Adrenal gland (tissue), 12 donors: ENCODE results near the gene FMNL3. TPM values are rescaled to one million over a fixed set of nuclear protein-coding genes. Genes with fewer than 3 reads are reported as not detected.

Experiments
- DNase-seq, 7 donors: peaks; one replicate each; pipeline ENCODE4 v3.0.0-alpha.2; 2019 to 2020
- H3K27ac ChIP-seq, 5 donors: fragments of 200-600 bp; sonication (generic) in 4 of 5; 1 replicate in 3 of 5; 2 replicates in 2 of 5; pipeline versions ENCODE4 v1.5.1 to v1.8.0; 2016 to 2020; ENCODE audit warnings: mild to moderate bottlenecking in 1 of 5
- H3K27me3 ChIP-seq: fragments of 200-600 bp; 2 replicates; pipeline ENCODE4 v1.8.0; 2021
- H3K36me3 ChIP-seq, 2 donors: fragments of 200-600 bp; replicated peaks in 1 of 2; 1 replicate in 1 of 2; 2 replicates in 1 of 2; pipeline versions ENCODE4 v1.5.1 to v1.8.0; 2018 to 2022
- H3K4me1 ChIP-seq, 2 donors: fragments of 200-600 bp; replicated peaks in 1 of 2; 1 replicate in 1 of 2; 2 replicates in 1 of 2; pipeline versions ENCODE4 v1.5.1 to v1.8.0; 2018 to 2021
- H3K4me3 ChIP-seq, 4 donors: fragments of 200-600 bp; sonication (generic) in 3 of 4; one replicate each; pipeline ENCODE4 v1.5.1; 2016 to 2018
- H3K9me3 ChIP-seq, 3 donors: fragments of 200-600 bp; sonication (generic) in 1 of 3; replicated peaks in 1 of 3; 1 replicate in 2 of 3; 2 replicates in 1 of 3; pipeline versions ENCODE4 v1.5.1 to v1.8.0; 2016 to 2021
- CTCF ChIP-seq, 6 experiments: fragments of 450-650 bp in 4 of 6; fragments of 200-600 bp in 2 of 6; sonication (generic) in 1 of 6; IDR thresholded peaks; 1 replicate in 5 of 6; 2 replicates in 1 of 6; pipeline versions ENCODE4 v1.5.1 to v1.8.0; 2016 to 2021; ENCODE audit warnings: antibody characterized with exemption in 6 of 6, mild to moderate bottlenecking in 2 of 6, moderate library complexity in 1 of 6
- POLR2A ChIP-seq, 2 donors: fragments of 450-650 bp; IDR thresholded peaks; one replicate each; pipeline ENCODE4 v1.6.1; 2017; ENCODE audit warnings: antibody characterized with exemption in 2 of 2, mild to moderate bottlenecking in 2 of 2, moderate library complexity in 1 of 2
- WGBS, 4 donors: extraction: QIAGEN DNeasy Blood & Tissue Kit in 2 of 4; methylation state at CpG; one replicate each; pipeline versions ENCODE4 v1.1.5 to v1.1.7; 2013 to 2017; 5-methylcytosine and 5-hydroxymethylcytosine counted together
- intact Hi-C, 2 donors: fragments of 100-400 bp; cut with DNase I; formaldehyde crosslinking; loops; one replicate each; pipeline versions ENCODE4 v1.14.1 to v1.15.0; 2022 to 2023
- polyA plus RNA-seq, 3 donors: library from polyadenylated mRNA; stranded (reverse); fragments of 200-250 nt in 2 of 3; fragments of 350-450 nt in 1 of 3; fragmentation: Illumina TruSeq in 1 of 3; extraction: RNeasy Lipid Tissue Mini Kit (QIAGEN cat#74804) in 1 of 3; gene quantifications; one replicate each; pipeline ENCODE4 v1.2.3, GENCODE V29; 2013 to 2014
- total RNA-seq, 9 donors: library from RNA; depleted of rRNA in 4 of 9; stranded (reverse); fragments of >200 nt in 4 of 9; fragments of 120-200 nt in 1 of 9; fragmentation: NEBNext Ultra II Directional in 1 of 9; extraction: Animal tissue kit (Norgen Biotek cat#: 25700) in 1 of 9; gene quantifications; one replicate each; pipeline versions ENCODE4 v1.1.0 to v1.2.4, GENCODE V29; 2013 to 2023
- donor health status: healthy with polysubstance abuse.
- donor health status: Bipolar disorder and iron deficiency.
- donor health status: DM: yes; HTN: yes; CAD: no.
- donor health status: DM: no; HTN: no; CAD: no.
- donor health status: DM: no; HTN: no; CAD: no.
- donor health status: DM: yes; HTN: yes; CAD: no.

Gene FMNL3
- total and polyA plus RNA-seq, 12 donors = 4.7 to 24.1 (median 15.0) TPM

DNA sequence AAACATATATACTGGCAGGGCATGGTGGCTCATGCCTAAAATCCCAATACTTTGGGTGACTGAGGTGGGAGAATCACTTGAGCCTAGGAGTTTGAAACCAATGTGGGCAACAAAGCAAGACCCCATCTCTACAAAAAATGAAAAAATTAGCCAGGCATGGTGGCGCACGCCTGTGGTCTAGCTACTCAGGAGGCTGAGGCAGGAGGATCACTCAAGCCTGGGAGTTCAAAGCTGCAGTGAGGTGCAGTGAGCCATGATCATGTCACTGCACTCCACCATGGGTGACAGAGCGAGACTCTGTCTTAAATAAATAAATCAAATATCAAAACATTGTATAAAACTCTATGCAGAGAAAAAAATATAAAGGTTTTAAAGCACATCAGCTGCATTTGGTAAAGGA, 5.2 kb downstream of the FMNL3 start:
- H3K27ac ChIP-seq = no peak overlapping the region
- WGBS, 4 donors = 89 to 99% (median 95%) methylated on average over 3 of the region's 3 CpGs
- TF ChIP-seq POLR2A (IDR thresholded peaks at IDR 0.05) (no peak), CTCF (IDR thresholded peaks at IDR 0.05) (no peak)
- H3K4me3 ChIP-seq = no peak overlapping the region
- no peaks in the 10 kb centered on the region for H3K36me3 ChIP-seq
- peaks cover 6 to 57% of the 10 kb centered on the region in 2 donors for H3K4me1 ChIP-seq
- intact Hi-C loops = no loop called here
- no peak for DNase-seq
- H3K27me3 ChIP-seq = no peaks in the 10 kb centered on the region
- no peaks in the 10 kb centered on the region for H3K9me3 ChIP-seq

- H3K4me3 ChIP-seq = no peak overlapping the region
- WGBS, 4 donors = 27 to 43% (median 34%) methylated on average over 8 of the region's 8 CpGs
- H3K9me3 ChIP-seq = no peaks in the 10 kb centered on the region
- intact Hi-C loops = no loop called here
- peak overlapping the region in 3 of 5 donors; percentile 19 to 79 (median 55) for H3K27ac ChIP-seq
- no peaks in the 10 kb centered on the region for H3K27me3 ChIP-seq
- no peaks in the 10 kb centered on the region for H3K36me3 ChIP-seq
- no peak for TF ChIP-seq CTCF (IDR thresholded peaks at IDR 0.05)
- no peak for TF ChIP-seq POLR2A (IDR thresholded peaks at IDR 0.05)
- peak in 5 of 7 donors; percentile 24 to 58 (median 30) for DNase-seq
- peaks cover 6 to 41% of the 10 kb centered on the region in 2 donors for H3K4me1 ChIP-seq
Measured at GRCh38 chr12:49698619-49699545, 8.3 kb downstream of the FMNL3 start.

GRCh38 chr12:49697808-49698207, 9.4 kb downstream of the FMNL3 start:
- no peak for TF ChIP-seq POLR2A (IDR thresholded peaks at IDR 0.05)
- no peak for TF ChIP-seq CTCF (IDR thresholded peaks at IDR 0.05)
- H3K9me3 ChIP-seq = no peaks in the 10 kb centered on the region
- no peak overlapping the region for H3K4me3 ChIP-seq
- H3K27ac ChIP-seq = no peak overlapping the region
- intact Hi-C loops = no loop called here
- H3K36me3 ChIP-seq = no peaks in the 10 kb centered on the region
- 69 to 78% (median 73%) methylated on average over 4 of the region's 4 CpGs for WGBS, 4 donors
- H3K27me3 ChIP-seq = no peaks in the 10 kb centered on the region
- peaks cover 6 to 30% of the 10 kb centered on the region in 2 donors for H3K4me1 ChIP-seq
- no peak for DNase-seq

DNA sequence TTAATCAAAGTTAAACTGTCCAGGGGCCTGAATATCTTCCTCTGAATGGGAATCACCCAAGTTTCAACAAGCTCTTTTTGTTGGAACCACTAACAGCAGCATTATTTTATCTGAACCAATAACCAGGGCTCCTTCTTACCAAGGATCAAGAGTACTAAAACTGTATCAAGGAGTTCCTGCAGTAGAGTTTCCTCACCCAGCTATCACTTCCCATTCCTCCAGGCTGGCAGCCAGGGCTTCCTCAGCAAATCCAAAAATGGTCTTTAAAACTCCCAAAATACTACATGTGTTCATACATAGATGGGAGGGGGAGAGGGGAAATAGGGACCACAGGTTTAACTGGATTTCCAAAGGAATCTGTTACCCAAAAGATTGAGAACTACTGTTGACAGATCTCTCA, 10.5 kb downstream of the FMNL3 start:
- H3K36me3 ChIP-seq = no peaks in the 10 kb centered on the region
- H3K4me3 ChIP-seq = no peak overlapping the region
- DNase-seq = no peak
- TF ChIP-seq POLR2A (IDR thresholded peaks at IDR 0.05) = no peak
- TF ChIP-seq CTCF (IDR thresholded peaks at IDR 0.05) = no peak
- H3K9me3 ChIP-seq = no peaks in the 10 kb centered on the region
- no peaks in the 10 kb centered on the region for H3K27me3 ChIP-seq
- intact Hi-C loops = no loop called here
- no peak overlapping the region for H3K27ac ChIP-seq
- H3K4me1 ChIP-seq = peaks cover 6 to 20% of the 10 kb centered on the region in 2 donors
